NT2/D1 (cell line): ENCODE measurements around the gene IGSF9.

ENCODE experiments used
- DNase-seq: peaks from one replicate; pipeline ENCODE4 v3.0.0-alpha.2; 2011; ENCODE audit warnings: low read depth, low spot score
- H3K27me3 ChIP-seq: 2 replicates; pipeline ENCODE4 v1.6.0; 2011; ENCODE audit warnings: mild to moderate bottlenecking; ENCODE audit not compliant: insufficient read length, insufficient read depth
- H3K36me3 ChIP-seq: 2 replicates; pipeline ENCODE4 v1.6.1; 2011; ENCODE audit warnings: mild to moderate bottlenecking, low read length, mixed read lengths; ENCODE audit not compliant: insufficient read depth, insufficient read length
- H3K4me1 ChIP-seq: 2 replicates; pipeline ENCODE4 v1.5.1; 2011; ENCODE audit not compliant: insufficient read depth, insufficient read length
- H3K4me3 ChIP-seq: 2 replicates; pipeline ENCODE4 v1.5.1; 2011; ENCODE audit warnings: low read depth; ENCODE audit not compliant: insufficient read length
- H3K9ac ChIP-seq: 2 replicates; pipeline ENCODE4 v1.6.0; 2011; ENCODE audit warnings: low read depth; ENCODE audit not compliant: insufficient read length
- H3K9me3 ChIP-seq: 2 replicates; pipeline ENCODE4 v1.5.1; 2011; ENCODE audit warnings: mild to moderate bottlenecking, low read length; ENCODE audit not compliant: insufficient read depth
- SUZ12 ChIP-seq: IDR thresholded peaks from 2 replicates; pipeline ENCODE4 v1.6.1; 2011; ENCODE audit not compliant: insufficient read length, insufficient read depth; ENCODE audit errors: extremely low read depth
- YY1 ChIP-seq: IDR thresholded peaks from 2 replicates; pipeline ENCODE4 v1.6.1; 2011; ENCODE audit not compliant: insufficient read length, insufficient read depth
- ZNF274 ChIP-seq: IDR thresholded peaks from 2 replicates; pipeline ENCODE4 v1.6.1; 2011; ENCODE audit warnings: mild to moderate bottlenecking, low read depth, low read length

Gene IGSF9

GRCh38 chr1:159880430-159880829 is 65.0 kb downstream of the IGSF9 start:
- Histone ChIP-seq H3K9me3 (no peaks in the 10 kb centered on the region), H3K36me3 (peaks cover 6% of the 10 kb centered on the region), H3K4me3 (no peak overlapping the region), H3K4me1 (peaks cover 3% of the 10 kb centered on the region), H3K27me3 (peaks cover 3% of the 10 kb centered on the region), H3K9ac (no peak overlapping the region)
- TF ChIP-seq YY1 (no peak), ZNF274 (no peak)
- DNase-seq = no peak

GRCh38 chr1:159879977-159880376 is 65.4 kb downstream of the IGSF9 start:
- H3K9ac ChIP-seq = no peak overlapping the region
- DNase-seq = no peak
- no peaks in the 10 kb centered on the region for H3K9me3 ChIP-seq
- no peak overlapping the region for H3K4me3 ChIP-seq
- H3K27me3 ChIP-seq = peaks cover 3% of the 10 kb centered on the region
- peaks cover 6% of the 10 kb centered on the region for H3K36me3 ChIP-seq
- H3K4me1 ChIP-seq = peaks cover 3% of the 10 kb centered on the region
- no peak for TF ChIP-seq ZNF274

- DNase-seq = no peak
- no peak for TF ChIP-seq ZNF274
- TF ChIP-seq YY1 = no peak
- TF ChIP-seq SUZ12 = no peak
- H3K9ac ChIP-seq = no peak overlapping the region
- H3K4me3 ChIP-seq = no peak overlapping the region
- H3K9me3 ChIP-seq = no peaks in the 10 kb centered on the region
- H3K27me3 ChIP-seq = peaks cover 3% of the 10 kb centered on the region
- H3K4me1 ChIP-seq = peaks cover 3% of the 10 kb centered on the region
- H3K36me3 ChIP-seq = peaks cover 6% of the 10 kb centered on the region
These were observed 66.3 kb downstream of the IGSF9 start for GRCh38 chr1:159879136-159879535.

- peaks cover 5% of the 10 kb centered on the region for H3K4me1 ChIP-seq
- peaks cover 6% of the 10 kb centered on the region for H3K36me3 ChIP-seq
- H3K9ac ChIP-seq = no peak overlapping the region
- no peak for DNase-seq
- no peak overlapping the region for H3K4me3 ChIP-seq
- H3K9me3 ChIP-seq = no peaks in the 10 kb centered on the region
- TF ChIP-seq ZNF274 = no peak
- no peak for TF ChIP-seq SUZ12
- no peak for TF ChIP-seq YY1
- peaks cover 3% of the 10 kb centered on the region for H3K27me3 ChIP-seq
These were observed 67.5 kb downstream of the IGSF9 start for GRCh38 chr1:159877695-159878444.
